HG03039 (cell line): Measurements from ENCODE around the gene AUTS2.

Experiments used
- ATAC-seq: cut with Tn5 transposase; IDR thresholded peaks from one replicate; pipeline ENCODE4 v1.9.1; 2021; ENCODE audit warnings: mild to moderate bottlenecking, moderate library complexity; ENCODE audit not compliant: unreplicated experiment

AUTS2 gene

GRCh38 chr7:69912846-69913245 is 314.6 kb downstream of the AUTS2 start:
- no peak for ATAC-seq

DNA sequence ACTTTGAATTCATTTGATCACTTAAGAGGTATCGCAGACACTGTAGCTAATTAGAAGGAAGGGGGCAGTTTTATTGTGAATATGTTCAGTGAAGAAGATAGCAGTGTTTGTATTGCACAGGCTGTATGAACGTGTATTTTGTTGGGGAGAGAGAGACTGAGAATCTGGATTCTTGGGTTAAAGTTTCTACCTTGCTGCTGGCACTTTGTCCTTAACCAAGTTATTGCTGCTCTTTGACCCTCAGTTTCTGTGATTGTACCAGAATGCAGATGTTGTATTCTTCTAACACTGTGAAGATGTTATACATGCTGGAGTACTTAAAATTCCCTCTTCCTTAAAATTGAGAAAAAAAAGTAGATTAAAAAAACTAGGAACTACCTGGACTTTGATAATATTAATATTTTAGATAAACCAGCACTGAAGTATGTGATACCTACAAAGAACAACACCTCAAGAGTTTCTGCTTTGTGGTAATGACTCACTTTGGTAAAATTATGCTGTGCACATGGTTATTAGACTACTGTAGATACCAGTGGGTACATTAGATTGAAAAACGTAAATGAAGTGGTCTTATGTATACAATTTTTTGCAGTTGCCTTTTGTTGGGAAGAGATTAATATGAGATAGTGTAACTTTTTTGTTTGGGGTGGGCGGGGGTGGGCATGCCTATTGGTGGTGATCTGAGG is 321.3 kb downstream of the AUTS2 start:
- ATAC-seq, result no peak

- ATAC-seq, result no peak
These were observed 322.5 kb downstream of the AUTS2 start for GRCh38 chr7:69920797-69921196.

GRCh38 chr7:69922026-69922803 is 323.9 kb downstream of the AUTS2 start:
- ATAC-seq, result peak; percentile 49

GRCh38 chr7:69927461-69927860 is 329.2 kb downstream of the AUTS2 start:
- no peak for ATAC-seq

- ATAC-seq, result no peak
These were observed 330.3 kb downstream of the AUTS2 start for GRCh38 chr7:69928621-69929020.

- ATAC-seq, result no peak
These were observed 331.3 kb downstream of the AUTS2 start for GRCh38 chr7:69929622-69930021.

GRCh38 chr7:69932034-69932628 is 333.9 kb downstream of the AUTS2 start:
- no peak for ATAC-seq

DNA sequence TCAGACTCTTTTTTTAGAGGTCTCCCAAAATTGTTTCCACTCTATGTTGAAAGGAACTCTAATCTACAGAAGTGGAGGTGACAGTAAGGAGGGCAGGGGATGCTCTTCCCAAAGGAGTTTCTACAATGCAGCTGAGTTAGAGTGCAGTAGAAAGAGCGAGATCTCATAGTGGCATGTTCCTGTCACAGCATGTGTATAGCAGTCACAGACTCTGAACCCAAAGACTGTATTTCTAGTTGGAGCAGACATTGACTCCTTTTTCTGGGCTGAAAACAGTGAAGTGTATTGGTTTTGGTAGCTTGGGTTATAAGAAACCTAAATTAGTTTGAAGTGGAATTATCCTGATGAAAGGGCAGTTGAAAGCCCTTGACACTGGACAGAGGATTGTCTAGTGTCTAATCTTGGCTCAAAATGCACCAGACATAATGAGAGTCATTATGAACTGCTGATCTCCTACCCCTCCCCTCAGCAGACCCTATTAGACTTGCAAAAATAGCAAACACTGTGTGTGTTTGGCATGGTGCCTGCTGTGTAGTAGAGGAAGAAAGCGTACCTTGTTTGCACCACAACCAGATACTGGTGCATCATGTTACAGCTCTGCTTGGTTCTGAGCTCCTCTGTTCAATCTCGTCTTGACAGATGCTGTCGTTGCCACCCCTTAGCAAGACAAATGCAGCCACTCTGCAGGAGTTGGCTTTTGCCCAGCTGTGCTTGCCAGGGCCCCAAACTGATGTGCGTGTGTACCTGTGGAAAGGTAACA is 336.0 kb downstream of the AUTS2 start:
- ATAC-seq, result no peak

DNA sequence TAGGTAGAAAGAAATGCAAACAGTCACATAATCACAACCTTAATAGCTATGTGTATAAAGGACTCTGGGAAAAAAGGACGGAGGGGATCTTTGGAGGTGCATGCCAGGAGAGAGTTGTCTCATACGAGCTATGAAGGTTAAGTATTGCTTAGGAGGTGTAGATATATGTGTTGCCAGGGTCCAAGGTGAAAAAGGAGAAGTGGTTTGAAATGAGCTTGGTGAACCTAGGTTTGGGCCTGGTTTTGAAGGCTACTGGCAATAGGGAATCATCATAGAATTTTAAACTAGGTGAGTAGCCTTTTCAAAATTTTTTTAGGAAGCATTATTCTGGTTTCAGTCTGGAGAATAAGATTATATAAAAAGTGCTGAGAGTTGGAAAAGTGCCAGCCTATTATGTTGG is 336.8 kb downstream of the AUTS2 start:
- ATAC-seq, result no peak

DNA sequence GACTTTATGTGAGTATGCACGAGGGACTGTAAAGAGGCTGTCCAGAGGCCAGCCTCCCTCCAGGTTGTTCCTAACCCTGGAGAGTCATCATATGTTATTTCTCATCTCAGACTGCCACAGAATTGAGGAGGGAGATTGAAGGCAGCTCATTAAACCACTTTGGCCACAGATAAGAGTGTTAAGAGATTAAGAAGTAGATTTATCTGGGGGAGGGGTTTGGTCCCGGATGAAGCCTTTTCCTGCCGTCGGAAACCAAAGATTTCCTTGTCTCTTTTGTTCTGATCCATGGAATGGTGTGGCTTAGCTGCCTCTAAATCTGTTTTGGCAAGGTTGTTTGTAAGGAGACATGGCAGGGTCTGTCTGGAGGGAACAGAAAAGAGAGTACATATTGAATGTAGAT is 338.8 kb downstream of the AUTS2 start:
- ATAC-seq, result no peak

DNA sequence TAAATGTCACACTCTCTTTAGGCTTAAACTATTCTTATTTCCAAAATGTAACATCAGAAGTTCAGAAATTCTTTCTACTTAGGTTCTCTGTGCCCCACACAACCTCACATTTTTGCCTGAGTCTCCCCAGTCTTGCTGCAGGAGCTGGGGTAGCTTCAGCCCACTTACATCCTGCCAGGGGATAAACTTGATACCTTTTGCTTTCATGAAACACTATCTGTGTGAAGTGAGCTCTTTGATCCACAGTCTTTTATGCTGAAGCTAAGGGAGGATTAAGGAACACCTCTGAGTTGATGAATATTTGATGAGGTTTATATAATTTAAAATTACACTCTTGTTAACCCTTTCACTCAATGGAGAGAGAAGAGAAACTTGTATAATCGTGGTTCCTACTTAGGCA is 341.0 kb downstream of the AUTS2 start:
- no peak for ATAC-seq

DNA sequence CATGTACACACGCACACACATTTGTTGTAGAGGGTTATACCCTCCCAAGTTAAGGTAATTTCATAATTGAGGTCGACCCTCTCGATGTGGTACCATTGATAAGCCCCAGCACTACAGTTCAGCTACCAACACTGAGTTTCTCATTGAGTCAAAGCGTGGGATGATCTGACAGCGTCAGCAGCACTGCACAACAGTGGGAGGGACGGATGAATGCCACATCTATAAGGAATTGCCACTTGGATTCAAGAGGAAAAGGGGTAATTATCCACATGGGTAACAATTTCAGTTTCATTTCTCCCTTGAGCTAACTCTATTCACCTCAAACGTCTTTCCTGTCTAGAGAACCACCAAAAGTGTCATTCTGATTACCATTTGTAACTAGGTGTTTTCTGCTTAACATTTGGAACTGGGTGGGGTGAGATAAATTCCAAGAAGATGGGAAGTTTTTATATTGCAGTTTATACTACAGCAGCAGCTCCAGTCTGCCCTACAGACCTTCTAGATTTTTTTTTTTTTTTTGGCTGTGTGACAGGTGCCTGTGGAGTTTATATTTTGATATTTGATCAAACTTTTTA is 342.9 kb downstream of the AUTS2 start:
- ATAC-seq, result no peak

DNA sequence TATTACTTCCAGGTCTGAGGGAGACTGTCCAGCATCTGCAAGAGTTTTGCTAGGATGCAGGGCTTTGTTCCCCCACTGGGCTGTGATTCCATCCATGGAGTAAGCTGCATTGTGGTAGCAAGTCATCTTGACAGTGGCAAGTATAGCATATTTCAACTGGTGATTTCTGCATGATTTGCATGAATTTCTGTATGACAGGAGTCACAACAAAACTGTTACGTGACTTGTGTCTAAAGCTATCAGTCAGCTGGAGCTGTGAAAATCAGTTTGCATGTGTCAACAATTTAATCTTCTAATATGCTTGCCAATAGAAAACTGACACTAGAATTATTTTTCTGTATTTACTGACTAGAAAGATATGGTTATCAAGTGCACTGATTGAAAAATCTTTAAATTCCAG is 344.3 kb downstream of the AUTS2 start:
- ATAC-seq, result no peak

DNA sequence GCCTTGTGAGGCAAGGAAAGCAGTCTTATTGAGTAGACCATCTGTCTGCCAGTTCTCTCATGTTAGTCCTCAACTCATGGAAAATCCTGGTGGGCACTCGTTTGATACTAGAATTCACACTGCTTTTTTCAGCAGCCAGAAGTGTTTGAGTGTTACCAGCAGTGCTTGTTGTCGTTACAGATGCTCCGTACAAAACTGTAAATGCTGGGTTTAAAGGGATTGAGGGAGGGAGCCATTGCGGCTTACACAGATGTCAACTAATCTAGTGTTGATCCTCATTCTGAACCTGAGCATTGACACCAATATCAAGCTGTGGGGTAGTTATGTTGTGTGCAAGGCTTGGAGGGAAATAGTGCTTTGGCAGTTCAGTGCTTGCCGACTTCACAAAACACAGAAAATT is 348.6 kb downstream of the AUTS2 start:
- ATAC-seq, result no peak

GRCh38 chr7:69947998-69948397 is 349.7 kb downstream of the AUTS2 start:
- ATAC-seq, result no peak

DNA sequence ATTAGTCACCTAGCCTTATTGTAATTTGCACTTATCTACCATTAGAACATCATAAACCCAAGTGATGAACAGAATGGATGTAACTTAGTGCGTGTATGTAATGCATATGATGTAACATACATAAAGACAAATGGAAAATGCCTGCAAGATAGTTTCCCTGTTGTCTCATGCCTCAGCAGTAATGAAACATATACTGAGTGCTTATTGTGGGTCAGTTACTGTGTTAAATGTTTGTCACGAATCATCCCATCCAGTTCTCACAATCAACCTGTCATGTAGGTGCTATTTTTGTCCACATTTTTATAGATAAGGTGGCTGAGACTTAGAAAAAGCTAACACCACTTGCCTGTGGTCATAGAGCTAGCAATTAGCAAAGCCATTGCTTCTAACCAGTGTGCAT is 350.8 kb downstream of the AUTS2 start:
- no peak for ATAC-seq

DNA sequence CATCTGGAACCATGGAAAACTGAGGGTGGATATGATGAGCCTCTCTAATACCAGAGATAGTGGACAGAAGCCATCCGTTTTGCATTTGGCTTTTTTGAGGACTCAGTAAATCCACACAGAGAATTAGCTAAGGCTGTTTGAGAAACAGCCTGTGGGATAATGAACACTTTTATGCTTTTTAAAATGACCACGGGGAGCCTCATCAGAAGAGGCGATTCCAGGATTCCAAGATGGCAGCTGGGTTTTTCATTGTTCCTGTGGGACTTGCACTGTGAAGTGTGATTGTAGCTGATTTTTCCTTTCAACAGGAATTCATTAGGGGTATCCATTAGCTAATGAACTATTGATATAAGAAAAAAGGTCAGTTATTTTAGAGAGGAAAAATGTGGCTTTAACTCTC is 353.2 kb downstream of the AUTS2 start:
- no peak for ATAC-seq

GRCh38 chr7:69953136-69954067 is 355.1 kb downstream of the AUTS2 start:
- ATAC-seq, result no peak

- no peak for ATAC-seq
These were observed 358.3 kb downstream of the AUTS2 start for GRCh38 chr7:69956541-69956940.
